Calu3 (cell line): ENCODE results near the gene WDR5. TPM values are rescaled to one million over a fixed set of nuclear protein-coding genes. Genes with fewer than 3 reads are reported as not detected.

Experiments used
- BruUV-seq: library from RNA; stranded (reverse); fragments of 400-500 nt; replicated peaks from 2 replicates; lab custom pipeline; 2021; lab: Mats Ljungman, UMichigan
- CTCF ChIA-PET: fragments of 300-600 bp; sonication (Branson Sonifier 250); formaldehyde crosslinking; loops from one replicate; lab custom pipeline; 2022; ENCODE audit warnings: antibody characterized with exemption; lab: Charles Lee
- DNase-seq: peaks from one replicate; pipeline ENCODE4 v3.0.0; 2022
- H3K27ac Mint-ChIP-seq: one replicate; pipeline ENCODE4 v1.8.0; 2022; ENCODE audit warnings: mixed read lengths; ENCODE audit not compliant: unreplicated experiment
- H3K27me3 Mint-ChIP-seq: one replicate; pipeline ENCODE4 v1.8.0; 2022; ENCODE audit warnings: mixed read lengths; ENCODE audit not compliant: unreplicated experiment
- H3K36me3 Mint-ChIP-seq: one replicate; pipeline ENCODE4 v1.8.0; 2022; ENCODE audit warnings: mild to moderate bottlenecking, moderate library complexity, mixed read lengths; ENCODE audit not compliant: insufficient read depth, unreplicated experiment
- H3K4me1 Mint-ChIP-seq: one replicate; pipeline ENCODE4 v1.8.0; 2022; ENCODE audit warnings: mild to moderate bottlenecking, low read depth, mixed read lengths; ENCODE audit not compliant: unreplicated experiment
- H3K4me3 Mint-ChIP-seq: one replicate; pipeline ENCODE4 v1.8.0; 2022; ENCODE audit warnings: mild to moderate bottlenecking, low read depth, moderate library complexity, mixed read lengths; ENCODE audit not compliant: unreplicated experiment
- H3K9me3 Mint-ChIP-seq: one replicate; pipeline ENCODE4 v1.8.0; 2022; ENCODE audit warnings: low read depth, mixed read lengths; ENCODE audit not compliant: unreplicated experiment
- intact Hi-C: fragments of 100-400 bp; cut with micrococcal nuclease; formaldehyde crosslinking; loops from one replicate; pipeline ENCODE4 v1.10.0; 2022; ENCODE audit not compliant: unreplicated experiment
- total RNA-seq: library from RNA; stranded (reverse); gene quantifications from 2 replicates; pipeline ENCODE4 v1.2.3, GENCODE V29; 2022
- TF ChIP-seq, protein P1 (sequence below): fragments of 200-600 bp; IDR thresholded peaks from one replicate; pipeline ENCODE4 v1.8.0; 2022; ENCODE audit warnings: antibody characterized with exemption; ENCODE audit not compliant: unreplicated experiment

Gene WDR5
- total RNA-seq, 1 experiment from 2014 or later = 27.5 TPM

DNA sequence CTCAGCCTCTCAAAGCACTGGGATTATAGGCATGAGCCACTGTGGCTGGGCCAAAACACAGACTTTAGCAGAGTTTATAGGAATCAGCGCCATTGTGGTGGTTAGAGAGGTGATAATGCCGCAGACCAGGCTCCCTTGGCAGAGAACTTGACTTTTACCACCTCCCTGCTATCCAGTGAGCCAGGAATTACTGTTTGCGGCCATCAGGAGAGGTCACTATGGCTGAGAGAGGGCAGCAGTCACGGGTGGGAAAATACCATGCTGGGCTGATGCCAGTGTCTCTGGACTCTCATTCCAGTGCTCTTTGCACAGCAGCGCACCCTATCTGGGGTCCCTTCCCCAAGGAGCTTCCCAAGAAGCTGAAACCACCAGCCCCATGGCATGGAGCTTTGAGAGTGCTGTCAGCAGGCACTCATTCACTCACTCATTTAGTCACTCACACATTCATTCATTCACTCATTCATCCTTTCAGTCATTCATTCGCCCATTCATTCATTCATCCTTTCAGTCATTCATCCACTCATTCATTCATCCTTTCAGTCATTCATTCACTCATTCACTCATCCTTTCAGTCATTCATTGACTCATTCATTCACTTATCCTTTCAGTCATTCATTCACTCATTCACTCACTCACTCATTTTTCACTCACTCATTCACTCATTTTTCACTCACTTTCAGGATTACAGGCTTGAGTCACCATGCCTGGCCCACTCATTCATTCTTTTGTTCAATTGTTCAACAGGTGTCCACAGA is 55.8 kb downstream of the WDR5 start:
- TF ChIP-seq, protein P1, sequence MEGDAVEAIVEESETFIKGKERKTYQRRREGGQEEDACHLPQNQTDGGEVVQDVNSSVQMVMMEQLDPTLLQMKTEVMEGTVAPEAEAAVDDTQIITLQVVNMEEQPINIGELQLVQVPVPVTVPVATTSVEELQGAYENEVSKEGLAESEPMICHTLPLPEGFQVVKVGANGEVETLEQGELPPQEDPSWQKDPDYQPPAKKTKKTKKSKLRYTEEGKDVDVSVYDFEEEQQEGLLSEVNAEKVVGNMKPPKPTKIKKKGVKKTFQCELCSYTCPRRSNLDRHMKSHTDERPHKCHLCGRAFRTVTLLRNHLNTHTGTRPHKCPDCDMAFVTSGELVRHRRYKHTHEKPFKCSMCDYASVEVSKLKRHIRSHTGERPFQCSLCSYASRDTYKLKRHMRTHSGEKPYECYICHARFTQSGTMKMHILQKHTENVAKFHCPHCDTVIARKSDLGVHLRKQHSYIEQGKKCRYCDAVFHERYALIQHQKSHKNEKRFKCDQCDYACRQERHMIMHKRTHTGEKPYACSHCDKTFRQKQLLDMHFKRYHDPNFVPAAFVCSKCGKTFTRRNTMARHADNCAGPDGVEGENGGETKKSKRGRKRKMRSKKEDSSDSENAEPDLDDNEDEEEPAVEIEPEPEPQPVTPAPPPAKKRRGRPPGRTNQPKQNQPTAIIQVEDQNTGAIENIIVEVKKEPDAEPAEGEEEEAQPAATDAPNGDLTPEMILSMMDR = no peak
- no peak overlapping the region for H3K4me3 Mint-ChIP-seq
- CTCF ChIA-PET = no interaction called here
- H3K9me3 Mint-ChIP-seq = no peaks in the 10 kb centered on the region
- no TSS peak for BruUV-seq
- no peaks in the 10 kb centered on the region for H3K36me3 Mint-ChIP-seq
- no peak for DNase-seq
- intact Hi-C loops = no loop called here
- H3K27me3 Mint-ChIP-seq = peaks cover 57% of the 10 kb centered on the region
- H3K27ac Mint-ChIP-seq = no peak overlapping the region
- H3K4me1 Mint-ChIP-seq = no peaks in the 10 kb centered on the region

DNA sequence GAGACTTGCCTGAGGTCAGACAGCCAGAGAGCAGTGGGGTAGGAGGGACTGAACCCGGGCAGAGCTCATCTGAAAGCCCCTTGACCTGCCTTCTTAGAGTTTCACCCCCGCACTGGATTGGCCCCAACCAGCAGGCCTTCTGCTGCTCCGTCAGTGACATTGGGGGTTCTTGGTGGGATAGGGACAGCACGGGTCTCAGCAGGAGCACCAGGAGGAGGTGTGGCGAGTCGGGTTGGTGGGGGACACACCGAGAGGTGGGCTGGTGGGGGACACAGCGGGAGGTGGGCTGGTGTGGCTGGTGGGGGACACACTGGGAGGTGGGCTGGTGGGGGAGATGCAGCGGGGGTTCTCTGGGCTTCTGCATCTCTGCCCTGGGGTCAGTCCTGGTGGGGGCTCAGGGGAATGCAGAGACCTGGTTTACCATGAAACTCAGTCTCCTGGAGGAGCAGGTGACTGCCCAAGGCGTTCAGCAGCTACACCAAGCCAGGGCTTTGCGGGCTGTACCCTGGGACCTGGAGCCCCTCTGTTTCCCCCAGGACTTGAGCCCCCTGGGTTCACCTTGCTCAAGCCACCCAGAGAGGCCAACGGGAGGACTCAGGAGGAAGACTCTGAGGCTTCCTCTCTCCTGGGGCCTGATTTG is 56.5 kb downstream of the WDR5 start:
- peaks cover 59% of the 10 kb centered on the region for H3K27me3 Mint-ChIP-seq
- H3K36me3 Mint-ChIP-seq = no peaks in the 10 kb centered on the region
- intact Hi-C loops = no loop called here
- no TSS peak for BruUV-seq
- no peaks in the 10 kb centered on the region for H3K4me1 Mint-ChIP-seq
- CTCF ChIA-PET = no interaction called here
- H3K9me3 Mint-ChIP-seq = no peaks in the 10 kb centered on the region
- no peak for DNase-seq
- TF ChIP-seq, protein P1 = no peak
- no peak overlapping the region for H3K4me3 Mint-ChIP-seq
- no peak overlapping the region for H3K27ac Mint-ChIP-seq

DNA sequence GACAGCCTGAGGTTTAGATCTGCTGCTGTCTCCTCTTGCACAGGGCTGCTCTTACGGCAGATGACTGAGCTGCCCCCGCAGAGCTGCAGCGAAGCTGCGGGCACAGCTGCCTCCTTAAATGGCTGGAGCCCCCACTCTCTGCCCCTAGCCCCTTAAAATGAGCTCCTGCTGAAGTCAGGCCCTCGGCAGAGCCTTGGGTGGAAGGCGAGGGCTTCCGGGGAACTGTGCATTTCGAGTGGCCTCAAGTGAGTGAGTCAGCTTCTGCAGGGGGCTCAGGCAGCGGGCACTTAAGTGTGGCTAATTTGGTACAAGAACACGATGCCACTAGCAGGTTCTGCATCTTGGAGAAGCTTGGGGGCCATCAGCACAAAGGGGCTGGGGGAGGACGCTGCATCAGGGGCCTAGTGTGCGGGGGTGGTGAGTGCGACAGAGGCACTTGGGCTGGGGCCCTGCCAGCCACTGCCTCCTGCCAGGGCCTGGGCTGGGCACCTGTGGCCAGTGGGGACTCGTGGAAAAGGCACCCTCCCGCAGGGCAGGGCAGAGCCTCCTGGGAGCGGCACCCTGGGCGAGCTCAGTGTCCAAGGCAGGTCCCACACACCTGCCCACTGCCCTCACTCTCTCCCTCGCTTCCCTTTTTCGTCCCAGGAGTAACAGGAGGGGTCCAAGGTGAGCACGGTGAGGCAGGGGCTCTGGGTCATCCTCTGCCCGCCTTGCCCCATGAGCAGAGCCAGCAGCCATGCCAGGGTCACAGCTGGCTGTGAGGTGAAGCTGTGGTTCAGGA is 57.3 kb downstream of the WDR5 start:
- no peaks in the 10 kb centered on the region for H3K36me3 Mint-ChIP-seq
- CTCF ChIA-PET = no interaction called here
- H3K27me3 Mint-ChIP-seq = peaks cover 67% of the 10 kb centered on the region
- H3K9me3 Mint-ChIP-seq = no peaks in the 10 kb centered on the region
- TF ChIP-seq, protein P1 = no peak
- no peak overlapping the region for H3K4me3 Mint-ChIP-seq
- BruUV-seq = no TSS peak
- intact Hi-C loops = no loop called here
- H3K27ac Mint-ChIP-seq = no peak overlapping the region
- no peaks in the 10 kb centered on the region for H3K4me1 Mint-ChIP-seq
- no peak for DNase-seq

DNA sequence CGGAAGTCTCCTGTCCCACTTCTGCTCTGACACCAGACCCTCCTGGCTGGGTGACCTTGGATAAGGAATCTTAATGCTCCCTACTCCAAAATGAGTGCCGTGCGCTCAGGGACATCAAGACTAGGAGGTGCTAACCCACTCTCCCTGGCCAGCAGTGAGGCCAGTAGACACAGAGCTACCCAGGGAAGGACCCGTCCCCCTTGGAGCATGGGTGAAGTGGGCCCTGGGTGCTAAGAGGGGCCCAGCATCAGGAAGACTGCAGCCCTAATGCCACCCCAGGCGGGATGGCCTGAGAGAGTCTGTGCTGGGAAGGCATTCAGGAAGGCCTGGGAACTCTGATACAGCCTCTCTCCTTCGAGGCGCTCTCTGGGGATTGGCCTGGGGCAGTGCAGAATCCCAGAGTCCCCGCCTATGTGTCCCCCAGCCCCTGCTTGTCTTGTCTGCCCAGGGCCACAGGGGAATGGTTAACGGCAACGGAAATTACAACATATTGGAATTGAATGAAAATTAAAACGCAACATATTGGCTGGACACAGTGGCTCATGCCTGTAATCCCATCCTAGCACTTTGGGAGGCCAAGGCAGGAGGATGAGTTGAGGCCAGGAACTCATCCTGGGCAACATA is 58.1 kb downstream of the WDR5 start:
- no TSS peak for BruUV-seq
- no peaks in the 10 kb centered on the region for H3K36me3 Mint-ChIP-seq
- CTCF ChIA-PET = no interaction called here

More for the DNA sequence above, 58.1 kb downstream of the WDR5 start:
- intact Hi-C loops = no loop called here
- H3K4me3 Mint-ChIP-seq = no peak overlapping the region
- no peak overlapping the region for H3K27ac Mint-ChIP-seq
- H3K27me3 Mint-ChIP-seq = peaks cover 69% of the 10 kb centered on the region
- TF ChIP-seq, protein P1 = no peak
- no peak for DNase-seq
- H3K4me1 Mint-ChIP-seq = no peaks in the 10 kb centered on the region
- no peaks in the 10 kb centered on the region for H3K9me3 Mint-ChIP-seq
